Measurements from ENCODE around the gene FGD5. TPM values are rescaled to one million over a fixed set of nuclear protein-coding genes. Genes with fewer than 3 reads are reported as not detected.

Gene FGD5
- total RNA-seq, 1 donor from 2014 or later, result 0.22 TPM

GRCh38 chr3:14866627-14867026, 47.9 kb downstream of the FGD5 start:
- H3K4me1 Mint-ChIP-seq (ENCODE audit: low read depth), result no peaks in the 10 kb centered on the region
- peak; percentile 58 for DNase-seq (ENCODE audit: low spot score)
- H3K36me3 Mint-ChIP-seq (ENCODE audit: low read depth), result no peaks in the 10 kb centered on the region
- peaks cover 41% of the 10 kb centered on the region for H3K27me3 Mint-ChIP-seq (ENCODE audit: low read depth)
- H3K27ac Mint-ChIP-seq (ENCODE audit: unreplicated experiment), result no peak overlapping the region
- no peaks in the 10 kb centered on the region for H3K9me3 Mint-ChIP-seq (ENCODE audit: low read depth)
- no peak for TF ChIP-seq CTCF (IDR thresholded peaks at IDR 0.05)
- H3K4me3 Mint-ChIP-seq (ENCODE audit: unreplicated experiment), result no peak overlapping the region

GRCh38 chr3:14867936-14868570, 49.3 kb downstream of the FGD5 start:
- Mint-ChIP-seq H3K27ac (ENCODE audit: unreplicated experiment) (no peak overlapping the region), H3K36me3 (ENCODE audit: low read depth) (no peaks in the 10 kb centered on the region), H3K4me3 (ENCODE audit: unreplicated experiment) (no peak overlapping the region), H3K4me1 (ENCODE audit: low read depth) (no peaks in the 10 kb centered on the region), H3K27me3 (ENCODE audit: low read depth) (peaks cover 34% of the 10 kb centered on the region), H3K9me3 (ENCODE audit: low read depth) (no peaks in the 10 kb centered on the region)
- DNase-seq (ENCODE audit: low spot score), result peak; percentile 63
- no peak for TF ChIP-seq CTCF (IDR thresholded peaks at IDR 0.05)

- DNase-seq (ENCODE audit: low spot score), result peak; percentile 27
- no peaks in the 10 kb centered on the region for H3K9me3 Mint-ChIP-seq (ENCODE audit: low read depth)
- no peak overlapping the region for H3K27ac Mint-ChIP-seq (ENCODE audit: unreplicated experiment)
- no peak overlapping the region for H3K4me3 Mint-ChIP-seq (ENCODE audit: unreplicated experiment)
- H3K27me3 Mint-ChIP-seq (ENCODE audit: low read depth), result peaks cover 35% of the 10 kb centered on the region
- H3K36me3 Mint-ChIP-seq (ENCODE audit: low read depth), result no peaks in the 10 kb centered on the region
- no peak for TF ChIP-seq CTCF (IDR thresholded peaks at IDR 0.05)
- H3K4me1 Mint-ChIP-seq (ENCODE audit: low read depth), result no peaks in the 10 kb centered on the region
Observed at GRCh38 chr3:14869917-14870782, 51.4 kb downstream of the FGD5 start.

GRCh38 chr3:14870783-14871060, 52.0 kb downstream of the FGD5 start:
- no peaks in the 10 kb centered on the region for H3K36me3 Mint-ChIP-seq (ENCODE audit: low read depth)
- no peak for TF ChIP-seq CTCF (IDR thresholded peaks at IDR 0.05)
- no peaks in the 10 kb centered on the region for H3K4me1 Mint-ChIP-seq (ENCODE audit: low read depth)
- no peak overlapping the region for H3K4me3 Mint-ChIP-seq (ENCODE audit: unreplicated experiment)
- peaks cover 37% of the 10 kb centered on the region for H3K27me3 Mint-ChIP-seq (ENCODE audit: low read depth)
- no peaks in the 10 kb centered on the region for H3K9me3 Mint-ChIP-seq (ENCODE audit: low read depth)
- DNase-seq (ENCODE audit: low spot score), result no peak
- H3K27ac Mint-ChIP-seq (ENCODE audit: unreplicated experiment), result no peak overlapping the region

- DNase-seq (ENCODE audit: low spot score), result no peak
- Mint-ChIP-seq H3K4me3 (ENCODE audit: unreplicated experiment) (no peak overlapping the region), H3K27ac (ENCODE audit: unreplicated experiment) (no peak overlapping the region), H3K27me3 (ENCODE audit: low read depth) (peaks cover 38% of the 10 kb centered on the region), H3K4me1 (ENCODE audit: low read depth) (no peaks in the 10 kb centered on the region), H3K9me3 (ENCODE audit: low read depth) (no peaks in the 10 kb centered on the region), H3K36me3 (ENCODE audit: low read depth) (no peaks in the 10 kb centered on the region)
- TF ChIP-seq CTCF (IDR thresholded peaks at IDR 0.05), result no peak
Observed at GRCh38 chr3:14871456-14872200, 52.9 kb downstream of the FGD5 start.
